Measurements from ENCODE around the gene PBX2.
A peak's percentile ranks its signal among the peaks of the same experiment; 100 is the strongest.
"Not testable (repeated sequence)": the region's sequence is repeated elsewhere in the genome, so short reads cannot be mapped to it uniquely, and the experiment has no call there.

Gene PBX2

DNA sequence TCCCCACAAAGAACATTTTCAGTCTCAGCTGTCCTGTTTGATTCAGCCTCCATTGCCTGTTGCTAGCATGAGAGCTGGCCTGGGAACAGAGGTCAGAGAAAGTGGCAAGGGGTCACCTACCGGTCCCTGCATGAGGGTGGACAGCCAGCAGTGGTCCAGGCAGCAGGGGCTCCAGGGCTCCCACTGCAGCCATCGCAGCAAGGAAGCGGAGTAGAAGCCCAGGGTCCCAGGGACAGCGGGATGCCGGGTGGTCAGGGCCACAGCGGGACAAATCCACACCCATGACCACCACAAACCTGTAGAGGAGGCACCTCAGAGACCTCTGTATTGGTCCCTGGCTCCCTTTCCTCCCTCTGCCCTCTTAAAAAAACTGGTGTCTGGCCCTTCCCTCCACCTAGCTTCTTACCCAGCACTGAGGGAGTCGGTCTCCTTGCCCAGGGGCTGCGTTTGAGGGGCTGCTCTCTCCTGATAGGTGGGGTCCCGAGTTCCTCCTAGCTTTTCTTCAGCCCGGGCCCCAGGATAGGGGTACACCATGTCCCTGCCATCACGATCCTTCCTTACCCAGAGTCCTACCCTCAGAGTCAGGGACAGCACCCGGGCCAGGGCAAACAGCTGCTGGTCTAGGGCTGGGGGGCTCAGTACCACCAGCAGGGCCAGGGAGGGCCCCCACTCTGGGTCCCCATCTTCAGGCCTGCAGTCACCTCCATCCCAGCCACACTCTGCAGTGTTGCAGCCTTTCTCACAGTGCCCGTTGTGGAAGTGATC is 10.9 kb upstream of the PBX2 start:
- DNase-seq, result no peak

- DNase-seq, result no peak
These were observed 8.9 kb upstream of the PBX2 start for GRCh38 chr6:32198866-32199265.

- DNase-seq, result no peak
These were observed 8.3 kb upstream of the PBX2 start for GRCh38 chr6:32198345-32198696.

DNA sequence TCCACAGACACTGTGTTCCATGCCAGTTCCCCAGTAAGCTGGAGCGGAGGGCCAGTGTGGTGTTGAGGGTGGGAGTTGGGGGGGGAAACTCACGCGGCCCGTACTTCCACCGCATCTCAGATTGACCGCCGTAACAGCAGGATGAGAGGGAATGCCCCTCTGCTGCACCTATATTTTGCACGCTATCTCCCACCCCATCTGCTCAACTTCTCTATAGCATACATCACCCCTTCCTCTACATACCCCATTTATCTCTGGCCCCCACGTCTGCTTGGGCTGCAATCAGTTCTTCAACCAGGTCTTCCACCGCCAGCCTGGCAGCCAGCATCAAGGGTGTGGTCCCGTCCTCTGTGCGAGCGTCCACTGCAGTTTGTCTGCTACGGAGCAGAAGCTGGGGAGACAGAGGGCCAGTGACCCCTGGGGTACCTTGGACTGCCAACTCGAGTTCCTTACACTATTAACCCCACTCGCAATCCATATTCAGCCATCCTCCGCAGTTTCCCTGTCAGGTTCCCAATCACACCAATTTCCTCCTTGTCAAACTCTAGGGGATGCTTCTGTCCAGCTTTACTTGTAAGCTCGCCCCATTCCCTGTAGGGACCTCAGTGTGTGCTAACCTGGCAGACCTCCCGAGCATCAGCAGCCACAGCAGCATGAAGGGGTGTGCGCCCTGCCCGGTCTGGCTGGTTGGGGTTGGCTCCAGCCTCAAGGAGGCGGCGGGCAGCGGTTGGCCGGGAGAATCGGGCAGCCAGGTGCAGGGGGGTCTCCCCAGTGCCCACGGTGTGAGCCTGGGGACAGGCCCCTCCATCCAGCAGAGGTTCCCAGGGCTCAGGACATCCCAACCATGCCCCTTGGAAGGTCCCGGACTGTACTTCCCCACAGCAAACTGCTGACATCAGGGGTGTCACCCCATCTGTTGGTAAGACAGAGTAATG is 6.9 kb upstream of the PBX2 start:
- DNase-seq, result no peak

DNA sequence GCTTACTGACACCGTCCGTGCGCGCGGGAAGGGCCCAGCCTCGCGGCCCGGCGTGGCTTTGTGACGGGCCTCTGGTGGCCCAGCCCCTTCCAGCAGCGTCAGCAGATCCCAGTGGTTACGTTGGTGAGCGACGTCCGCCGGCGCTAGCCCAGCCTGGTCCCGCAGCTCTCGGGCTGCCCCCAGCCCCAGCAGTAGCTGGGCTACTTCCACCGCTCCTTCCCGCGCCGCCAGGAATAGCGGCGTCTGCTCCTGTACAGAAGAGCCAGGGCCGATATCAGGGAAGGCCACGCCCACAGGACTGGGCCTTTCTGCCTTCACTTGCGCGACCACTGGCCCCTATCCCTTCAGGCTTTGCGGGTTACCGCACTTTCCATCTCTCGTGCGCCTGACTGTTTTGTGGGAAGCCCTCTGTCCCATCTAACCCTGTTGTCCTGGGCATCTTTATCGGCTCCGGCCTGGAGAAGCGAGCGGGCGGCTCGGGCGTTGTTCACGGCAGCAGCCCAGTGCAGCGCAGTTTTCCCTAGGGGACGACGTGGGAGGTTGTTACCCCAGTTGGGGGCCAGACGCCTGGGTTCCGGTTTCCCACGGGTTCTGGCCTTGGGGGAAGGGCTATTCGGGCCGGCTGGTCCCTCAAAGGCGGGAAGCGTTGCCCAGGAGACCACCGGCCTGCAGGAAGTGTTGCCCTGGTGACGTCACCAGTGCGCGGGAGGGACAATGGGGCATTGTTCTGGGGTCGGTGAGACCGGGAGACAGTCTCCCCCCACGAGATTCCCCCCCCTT is 6.1 kb upstream of the PBX2 start:
- peak; percentile 64 to 79 for DNase-seq

- peak; percentile 100 for DNase-seq
These were observed 5.6 kb upstream of the PBX2 start for GRCh38 chr6:32195652-32195901.

- DNase-seq, result no peak
These were observed 5.0 kb upstream of the PBX2 start for GRCh38 chr6:32194825-32195651.

DNA sequence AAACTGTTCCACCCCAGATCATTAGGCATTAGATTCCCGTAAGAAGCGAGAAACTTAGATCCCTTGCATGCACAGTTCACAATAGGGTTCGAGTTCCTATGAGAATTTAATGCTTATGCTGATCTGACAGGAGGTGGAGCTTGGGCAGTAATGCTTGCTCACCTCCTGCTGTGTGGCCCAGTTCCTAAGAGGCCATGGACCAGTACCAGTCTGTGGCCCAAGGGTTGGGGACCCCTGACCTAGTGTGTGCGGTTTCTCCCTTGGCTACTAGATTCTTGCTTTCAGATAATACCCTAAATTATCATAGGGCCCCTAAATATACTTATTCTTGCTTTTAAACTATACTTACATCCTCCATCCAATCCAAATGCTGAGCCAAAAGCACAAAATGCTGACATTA is 4.4 kb upstream of the PBX2 start:
- no peak for DNase-seq

- not testable (repeated sequence) for DNase-seq
These were observed 3.1 kb upstream of the PBX2 start for GRCh38 chr6:32193096-32193495.

DNA sequence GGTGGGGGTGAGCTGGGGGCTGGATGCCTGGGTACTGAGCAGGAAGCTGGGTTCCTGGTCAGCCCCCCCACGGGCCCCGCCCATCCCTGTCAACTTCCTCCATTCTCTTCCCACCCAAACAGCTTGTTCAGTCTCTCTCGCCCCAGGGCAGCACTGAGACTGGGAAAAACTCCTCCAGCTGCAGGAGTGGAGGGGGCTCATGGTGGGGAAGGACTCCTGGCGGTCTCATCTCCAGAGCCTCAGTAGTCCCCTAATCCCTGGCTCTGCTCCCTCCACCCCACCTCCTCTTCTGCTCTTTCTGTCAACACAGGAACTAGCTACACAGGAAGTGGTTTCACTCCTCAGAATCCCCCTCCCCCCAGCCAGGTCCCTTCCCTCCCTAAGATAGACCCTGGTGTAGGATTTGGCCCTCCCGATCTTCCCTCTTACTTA is 2.6 kb upstream of the PBX2 start, which contains the start of gene GPSM3:
Gene GPSM3 (minus strand): TSS at position 36 of the 432 bp plus-strand sequence. CDS start 130 bp downstream, outside the sequence.
- DNase-seq, result peak; percentile 60 to 66

DNA sequence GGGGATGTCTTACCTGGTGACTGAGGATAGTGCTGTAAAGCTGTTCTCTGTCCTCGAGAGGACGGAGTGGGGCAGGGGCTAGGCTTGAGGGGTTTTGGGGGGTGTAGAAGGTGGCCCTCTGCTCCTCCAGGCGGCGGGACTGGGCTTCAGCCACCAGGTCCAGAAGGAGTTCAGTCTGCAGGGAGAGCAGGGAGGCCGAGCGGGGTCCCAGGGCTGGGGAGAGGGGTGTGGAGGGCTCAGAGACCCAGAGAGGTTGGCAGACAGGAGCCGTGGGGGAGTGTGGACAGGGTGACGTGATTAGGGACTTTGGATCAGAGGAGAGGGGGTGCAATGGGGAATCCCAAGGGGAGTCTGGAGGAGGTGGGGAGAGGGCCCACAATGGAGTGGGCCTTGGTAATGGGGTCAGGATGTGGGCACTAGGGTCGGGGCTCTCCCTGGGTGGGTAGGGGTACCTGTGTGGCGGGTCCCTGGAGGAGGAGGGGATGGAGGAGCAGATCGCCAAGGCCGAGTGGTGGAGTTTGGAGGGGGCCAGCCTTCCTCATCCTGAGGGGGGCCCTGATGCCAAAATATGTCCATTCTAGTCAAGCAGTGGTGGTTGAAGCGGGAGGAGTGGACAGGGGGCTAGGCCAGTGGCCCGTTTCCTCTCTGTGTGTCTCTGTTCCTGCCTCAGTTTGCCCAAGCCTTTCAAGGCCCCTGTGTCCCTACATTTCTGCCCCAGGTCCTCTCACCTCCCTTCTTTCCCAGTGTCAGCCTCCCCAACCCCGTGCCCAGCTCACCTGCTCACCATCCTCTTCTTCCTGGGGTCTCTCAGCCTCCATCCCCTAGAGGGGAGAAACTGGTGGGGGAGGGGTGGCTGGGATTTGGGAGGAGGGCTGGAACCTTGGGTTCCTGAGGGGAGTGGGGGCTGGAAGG is 1.9 kb upstream of the PBX2 start:
- DNase-seq, result no peak

DNA sequence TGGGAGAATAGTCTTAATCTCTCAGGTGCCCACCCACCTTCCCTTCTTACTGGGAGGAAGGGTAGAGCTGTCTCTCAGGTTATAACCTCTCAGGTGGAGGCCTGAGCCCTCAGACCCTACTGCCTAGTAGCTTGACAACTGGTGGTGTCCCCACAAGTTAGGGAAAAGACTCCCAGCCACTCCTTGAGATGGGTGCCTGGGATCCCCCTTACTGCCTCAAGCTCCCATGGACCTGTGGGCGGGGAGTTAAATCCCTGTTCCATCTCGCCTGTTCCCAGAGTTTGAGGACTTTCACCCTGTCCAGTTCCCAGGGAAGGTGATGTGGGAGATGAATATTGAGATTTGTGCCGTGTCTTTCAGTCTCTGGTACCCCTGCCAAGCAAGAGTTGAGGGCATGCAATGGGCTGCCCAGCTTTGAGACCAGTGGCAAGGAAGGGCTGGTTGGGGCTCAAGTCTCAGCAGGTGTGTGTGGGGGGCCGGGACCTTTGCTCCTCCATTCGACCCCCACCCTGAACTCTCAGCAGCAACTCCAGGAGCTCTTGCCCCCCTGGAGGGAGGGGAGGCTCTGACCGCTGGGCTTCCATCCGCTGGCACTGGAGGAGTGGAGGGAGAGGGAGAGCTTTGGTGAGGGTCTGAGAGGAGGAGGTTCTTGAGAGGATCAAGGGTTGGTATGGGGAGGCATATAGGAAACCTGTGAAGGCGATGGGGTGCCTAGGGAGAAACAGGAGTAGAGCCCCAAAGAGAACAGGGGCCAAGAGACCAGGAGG is 1.1 kb upstream of the PBX2 start:
- no peak for DNase-seq

DNA sequence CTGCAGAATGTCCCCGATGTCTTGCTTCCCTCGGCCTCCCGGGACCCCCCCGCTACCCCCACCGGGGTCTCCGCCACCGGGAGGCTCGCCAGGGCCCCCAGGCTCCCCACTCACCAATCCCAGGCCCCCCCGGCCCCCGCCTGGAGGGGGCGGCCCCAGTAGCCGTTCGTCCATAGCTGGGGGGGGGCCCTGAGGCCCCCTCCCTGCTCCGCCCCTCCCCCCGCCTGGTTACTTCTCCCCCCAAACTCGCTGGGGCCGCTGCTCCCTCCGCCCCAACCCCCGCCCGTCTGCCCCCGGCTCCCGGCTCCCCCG is 304 bp downstream of the PBX2 start:
- DNase-seq, result no peak

DNA sequence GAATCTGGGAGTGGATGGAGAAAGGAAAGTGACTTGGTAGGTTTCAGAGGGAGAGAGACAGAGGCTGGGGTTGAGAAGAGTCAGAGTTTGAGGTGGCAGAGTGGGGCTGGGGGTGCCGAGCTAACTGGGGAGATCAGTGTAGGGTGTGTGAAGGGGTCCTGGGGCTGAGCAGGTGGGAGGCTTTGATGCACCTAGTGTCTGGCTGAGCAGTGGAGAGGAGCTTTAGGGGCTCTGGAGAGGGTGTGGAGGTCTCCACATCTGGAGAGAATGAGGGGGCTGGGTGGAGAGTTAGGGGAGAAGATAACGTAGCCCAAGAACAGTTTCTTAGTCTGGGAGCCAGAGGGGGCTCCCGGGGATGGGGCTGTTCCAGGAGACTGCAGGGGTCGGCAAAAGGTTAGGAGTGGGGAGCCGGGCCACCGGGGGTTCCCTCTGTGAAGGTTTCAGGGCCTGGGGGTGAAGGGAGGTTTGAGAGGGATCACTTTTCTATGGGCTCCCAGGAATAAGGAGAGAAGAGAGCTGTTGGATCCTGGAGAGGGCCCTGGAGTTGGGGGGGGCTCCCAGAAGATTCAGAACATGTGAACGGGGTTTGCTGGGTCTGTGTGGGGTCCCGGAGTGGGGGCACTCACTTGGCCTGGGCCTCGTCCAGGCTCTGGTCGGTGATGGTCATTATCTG is 797 bp downstream of the PBX2 start:
- DNase-seq, result no peak

DNA sequence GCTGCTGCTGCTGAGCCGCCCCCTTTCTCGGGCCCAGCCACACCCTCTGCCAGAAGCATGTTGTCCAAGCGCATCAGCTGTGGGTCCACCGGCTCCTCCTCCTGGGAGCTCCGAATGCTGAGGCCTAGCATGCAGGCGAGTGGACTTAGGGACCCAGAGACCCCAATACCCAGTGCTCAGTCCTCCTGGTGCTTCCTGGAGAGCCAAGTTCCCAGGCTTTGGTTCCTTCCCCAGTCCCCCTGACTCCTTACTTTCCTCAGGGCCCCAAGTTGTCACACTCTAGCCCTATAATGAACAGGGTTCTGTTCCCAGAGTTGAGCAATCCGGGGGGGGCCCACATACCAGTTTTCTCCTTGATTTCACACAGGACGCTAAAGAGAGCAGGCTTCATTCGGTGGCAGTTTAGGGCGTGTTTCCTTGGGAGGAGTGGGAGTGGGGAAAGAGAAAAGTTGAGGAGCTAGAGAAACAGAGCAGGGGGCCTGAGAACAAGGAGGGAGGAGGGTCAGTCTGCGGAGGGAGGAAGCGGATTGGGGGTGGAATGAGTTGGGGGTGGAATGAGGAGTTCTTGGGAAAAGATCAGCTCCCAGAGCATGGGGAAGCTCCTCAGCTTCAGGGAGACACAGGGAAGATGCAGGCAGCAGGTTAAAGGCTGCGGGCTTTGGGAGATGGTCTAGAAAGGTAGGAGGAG is 1.5 kb downstream of the PBX2 start:
- no peak for DNase-seq

DNA sequence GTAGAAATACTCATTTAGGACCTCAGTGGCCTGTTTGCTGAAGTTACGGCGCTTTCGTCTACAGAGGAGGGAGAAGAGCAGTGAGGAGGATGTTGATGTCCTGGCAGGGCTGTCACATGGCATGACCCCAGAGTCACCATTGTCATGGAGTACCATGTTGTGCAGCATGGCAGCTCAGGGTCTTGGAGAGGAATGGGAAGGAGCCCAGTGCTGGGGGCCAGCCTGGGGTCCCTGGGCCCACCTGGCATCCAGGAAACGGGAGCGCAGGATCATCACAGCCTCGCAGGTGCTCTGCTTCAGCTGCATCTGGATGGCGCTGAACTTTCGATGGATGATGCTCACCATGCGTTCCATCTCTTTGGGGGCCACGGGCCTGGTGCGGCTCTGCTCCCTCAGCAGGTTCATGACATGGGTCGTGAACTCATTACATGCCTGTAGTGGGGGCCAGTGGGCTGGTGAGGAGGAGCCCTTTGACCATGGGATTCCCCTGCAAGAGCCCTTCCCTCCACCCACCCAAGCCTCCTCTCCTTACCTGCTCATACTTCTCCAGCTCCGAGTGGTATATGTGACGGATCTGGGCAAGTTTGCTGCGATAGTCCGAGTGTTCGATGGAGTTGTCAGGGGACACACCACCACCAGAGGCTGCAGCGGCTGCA is 2.1 kb downstream of the PBX2 start:
- DNase-seq, result not testable (repeated sequence)

DNA sequence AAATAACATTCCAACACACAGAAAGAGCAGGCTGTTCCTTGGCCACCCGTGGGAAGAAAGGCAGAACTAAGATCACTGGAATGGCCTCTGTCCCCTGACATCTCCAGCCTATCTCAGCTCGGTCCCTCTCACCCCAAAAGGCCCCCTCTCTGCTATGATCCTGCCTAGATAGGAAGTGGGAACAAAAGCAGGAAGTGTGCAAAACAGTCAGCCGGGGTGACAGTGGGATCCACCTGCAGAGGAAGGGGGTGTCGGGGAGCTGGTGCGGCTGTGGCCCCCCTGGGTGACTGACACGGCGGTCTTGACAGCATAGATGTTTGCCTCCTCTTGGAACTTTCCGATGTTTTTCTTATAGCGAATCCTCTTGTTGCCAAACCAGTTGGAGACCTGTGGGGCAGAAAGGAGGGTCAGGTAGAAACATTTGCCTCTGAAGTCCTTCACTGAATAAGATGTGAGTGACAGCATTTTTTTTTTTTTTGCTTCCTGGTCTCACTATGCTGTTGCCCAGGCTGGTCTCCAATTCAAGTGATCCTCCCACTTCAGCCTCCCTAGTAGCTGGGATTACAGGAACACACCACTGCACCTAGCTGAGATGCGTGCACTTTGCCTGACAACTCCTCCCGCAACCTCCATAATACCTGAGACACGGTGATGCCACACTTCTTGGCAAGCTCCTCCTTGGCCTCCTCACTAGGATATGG is 2.8 kb downstream of the PBX2 start:
- DNase-seq, result no peak

- DNase-seq, result not testable (repeated sequence)
These were observed 3.7 kb downstream of the PBX2 start for GRCh38 chr6:32186151-32186840.

Measured in stimulated activated CD4-positive, alpha-beta T cell treated with anti-CD3 and anti-CD28 coated beads, Interleukin-2, amount 100 ng/mL, for 24 hours (primary cell).